Mesenchymal stem cell (in vitro differentiated cells and primary cell): Measurements from ENCODE around the gene AKAP13.

ENCODE experiments used
- DNase-seq: peaks from one replicate; pipeline ENCODE4 v3.0.0-alpha.2; 2013
- H2AFZ ChIP-seq: one replicate; pipeline ENCODE4 v1.6.1; 2013; ENCODE audit warnings: low read depth, mild to moderate bottlenecking, control low read depth, inconsistent platforms, low read length, moderate library complexity
- H2AK5ac ChIP-seq: 2 replicates; pipeline ENCODE4 v1.6.1; 2013; ENCODE audit warnings: low read length, moderate library complexity, mild to moderate bottlenecking, inconsistent platforms; ENCODE audit not compliant: severe bottlenecking
- H2BK120ac ChIP-seq: one replicate; pipeline ENCODE4 v1.6.1; 2013; ENCODE audit warnings: low read depth, mild to moderate bottlenecking, inconsistent platforms, low read length, moderate library complexity
- H2BK12ac ChIP-seq, 2 experiments: one replicate each; pipeline ENCODE4 v1.6.1; 2013; ENCODE audit warnings: inconsistent platforms in 2 of 2, low read length in 2 of 2, mild to moderate bottlenecking in 2 of 2, moderate library complexity in 2 of 2, control low read depth in 1 of 2
- H2BK15ac ChIP-seq: one replicate; pipeline ENCODE4 v1.6.1; 2013; ENCODE audit warnings: mild to moderate bottlenecking, low read depth, inconsistent platforms; ENCODE audit not compliant: poor library complexity, severe bottlenecking
- H2BK5ac ChIP-seq: 2 replicates; pipeline ENCODE4 v1.6.1; 2013; ENCODE audit warnings: low read depth, mild to moderate bottlenecking, low read length, control low read depth, inconsistent platforms; ENCODE audit not compliant: poor library complexity, severe bottlenecking
- H3K14ac ChIP-seq, 2 experiments: one replicate each; pipeline ENCODE4 v1.6.1; 2013; ENCODE audit warnings: inconsistent platforms in 2 of 2, low read length in 2 of 2, control low read depth in 1 of 2, mild to moderate bottlenecking in 1 of 2, moderate library complexity in 1 of 2
- H3K18ac ChIP-seq, 2 experiments: one replicate each; pipeline ENCODE4 v1.6.1; 2013; ENCODE audit warnings: inconsistent platforms in 2 of 2, low read length in 2 of 2, control low read depth in 1 of 2, low read depth in 1 of 2, mild to moderate bottlenecking in 1 of 2
- H3K23ac ChIP-seq, 2 experiments: one replicate each; pipeline ENCODE4 v1.6.1; 2013; ENCODE audit warnings: inconsistent platforms in 2 of 2, low read length in 2 of 2, mild to moderate bottlenecking in 2 of 2, moderate library complexity in 2 of 2, control low read depth in 1 of 2
- H3K27ac ChIP-seq: 2 replicates; pipeline ENCODE4 v1.5.1; 2013; ENCODE audit warnings: mild to moderate bottlenecking, moderate library complexity, low read length, control low read depth, inconsistent platforms; ENCODE audit not compliant: poor library complexity, severe bottlenecking
- H3K27me3 ChIP-seq, 2 experiments: 2 replicates each; pipeline versions ENCODE4 v1.6.1 to v1.7.0; 2013; ENCODE audit warnings: low read length in 2 of 2, mild to moderate bottlenecking in 2 of 2, moderate library complexity in 2 of 2, control low read depth in 1 of 2, inconsistent platforms in 1 of 2; ENCODE audit not compliant: control insufficient read depth in 1 of 2, insufficient read depth in 1 of 2
- H3K36me3 ChIP-seq, 2 experiments: 2 replicates each; pipeline versions ENCODE4 v1.6.1 to v1.7.0; 2013; ENCODE audit warnings: low read length in 2 of 2, control low read depth in 1 of 2, inconsistent platforms in 1 of 2, low read depth in 1 of 2, mild to moderate bottlenecking in 1 of 2; ENCODE audit not compliant: insufficient read depth in 2 of 2, control insufficient read depth in 1 of 2
- H3K4ac ChIP-seq, 2 experiments: one replicate each; pipeline ENCODE4 v1.6.1; 2013; ENCODE audit warnings: inconsistent platforms in 2 of 2, low read length in 2 of 2, mild to moderate bottlenecking in 2 of 2, moderate library complexity in 2 of 2, control low read depth in 1 of 2, low read depth in 1 of 2
- H3K4me1 ChIP-seq: 2 replicates; pipeline ENCODE4 v1.6.1; 2013; ENCODE audit warnings: low read depth, low read length, control low read depth; ENCODE audit not compliant: control insufficient read depth, insufficient read depth
- H3K4me2 ChIP-seq: 2 replicates; pipeline ENCODE4 v1.6.1; 2013; ENCODE audit warnings: low read length, mild to moderate bottlenecking, inconsistent platforms; ENCODE audit not compliant: poor library complexity, severe bottlenecking
- H3K4me3 ChIP-seq, 2 experiments: 2 replicates each; pipeline versions ENCODE4 v1.5.1 to v1.7.0; 2013; ENCODE audit warnings: low read length in 2 of 2, mild to moderate bottlenecking in 2 of 2, control low read depth in 1 of 2, low read depth in 1 of 2; ENCODE audit not compliant: insufficient read depth in 1 of 2
- H3K79me1 ChIP-seq: replicated peaks from 2 replicates; pipeline ENCODE4 v1.6.1; 2013; ENCODE audit warnings: mild to moderate bottlenecking, control low read depth, low read length, inconsistent platforms; ENCODE audit not compliant: poor library complexity, severe bottlenecking
- H3K9ac ChIP-seq: 2 replicates; pipeline ENCODE4 v1.7.0; 2013; ENCODE audit warnings: mild to moderate bottlenecking, low read length, moderate library complexity
- H3K9me3 ChIP-seq: 2 replicates; pipeline ENCODE4 v1.7.0; 2013; ENCODE audit warnings: mild to moderate bottlenecking, low read length; ENCODE audit not compliant: control insufficient read depth
- H4K8ac ChIP-seq: one replicate; pipeline ENCODE4 v1.6.1; 2013; ENCODE audit warnings: inconsistent platforms, mild to moderate bottlenecking, low read length, moderate library complexity
- H4K91ac ChIP-seq: one replicate; pipeline ENCODE4 v1.6.1; 2013; ENCODE audit warnings: mild to moderate bottlenecking, low read length, inconsistent platforms
- WGBS: methylation state at CpG from one replicate; pipeline ENCODE4 v1.1.7; 2013; ENCODE audit warnings: mixed read lengths; 5-methylcytosine and 5-hydroxymethylcytosine counted together

The AKAP13 gene

GRCh38 chr15:85607842-85608241, 227.4 kb downstream of the AKAP13 start:
- Histone ChIP-seq H3K27me3 (no peaks in the 10 kb centered on the region), H2BK15ac (no peak overlapping the region), H2AK5ac (no peak overlapping the region), H3K4me3 (peak overlapping the region in 1 of 2 experiments; percentile 3), H3K27ac (peak overlapping the region; percentile 26), H3K9ac (peak overlapping the region; percentile 74), H4K91ac (no peak overlapping the region), H3K79me1 (peaks cover 22% of the 10 kb centered on the region), H2AFZ (no peak overlapping the region), H4K8ac (no peak overlapping the region), H3K4ac (no peak overlapping the region), H2BK12ac (no peak overlapping the region), H3K18ac (no peak overlapping the region), H3K4me1 (no peaks in the 10 kb centered on the region), H3K14ac (no peak overlapping the region), H2BK120ac (no peak overlapping the region), H2BK5ac (no peak overlapping the region), H3K9me3 (no peaks in the 10 kb centered on the region), H3K23ac (no peak overlapping the region), H3K36me3 (peaks cover 4 to 14% of the 10 kb centered on the region in 2 experiments), H3K4me2 (no peak overlapping the region)
- WGBS, result 44% methylated on average over 1 of the region's 1 CpG
- peak; percentile 78 for DNase-seq

GRCh38 chr15:85609492-85609891, 229.1 kb downstream of the AKAP13 start:
- Histone ChIP-seq H3K4me1 (no peaks in the 10 kb centered on the region), H3K36me3 (peaks cover 0 to 3% of the 10 kb centered on the region in 2 experiments), H3K4me3 (no peak overlapping the region), H4K91ac (no peak overlapping the region), H3K79me1 (peaks cover 16% of the 10 kb centered on the region), H2BK12ac (no peak overlapping the region), H3K18ac (no peak overlapping the region), H3K14ac (no peak overlapping the region), H3K27me3 (no peaks in the 10 kb centered on the region), H4K8ac (no peak overlapping the region), H3K4ac (no peak overlapping the region), H3K4me2 (no peak overlapping the region), H3K9me3 (no peaks in the 10 kb centered on the region), H3K9ac (no peak overlapping the region), H2AFZ (no peak overlapping the region), H2BK120ac (no peak overlapping the region), H3K23ac (no peak overlapping the region), H2BK15ac (no peak overlapping the region), H2AK5ac (no peak overlapping the region), H3K27ac (no peak overlapping the region), H2BK5ac (no peak overlapping the region)
- no peak for DNase-seq
- 97% methylated on average over 2 of the region's 3 CpGs for WGBS

- Histone ChIP-seq H3K4me1 (no peaks in the 10 kb centered on the region), H2AFZ (no peak overlapping the region), H3K27ac (no peak overlapping the region), H3K23ac (no peak overlapping the region), H2BK12ac (no peak overlapping the region), H4K91ac (no peak overlapping the region), H3K14ac (no peak overlapping the region), H2BK5ac (no peak overlapping the region), H3K18ac (no peak overlapping the region), H3K79me1 (peaks cover 11% of the 10 kb centered on the region), H3K4me3 (no peak overlapping the region), H3K9me3 (no peaks in the 10 kb centered on the region), H3K27me3 (no peaks in the 10 kb centered on the region), H3K4me2 (no peak overlapping the region), H3K4ac (no peak overlapping the region), H3K36me3 (no peaks in the 10 kb centered on the region), H4K8ac (no peak overlapping the region), H2BK120ac (no peak overlapping the region), H2BK15ac (no peak overlapping the region), H2AK5ac (peak overlapping the region; percentile 31), H3K9ac (no peak overlapping the region)
- WGBS, result 97% methylated on average over 7 of the region's 7 CpGs
- DNase-seq, result no peak
Observed at GRCh38 chr15:85611361-85611760, 231.0 kb downstream of the AKAP13 start.

GRCh38 chr15:85614059-85614458, 233.7 kb downstream of the AKAP13 start:
- Histone ChIP-seq H3K18ac (no peak overlapping the region), H3K9ac (peak overlapping the region; percentile 26), H4K91ac (no peak overlapping the region), H4K8ac (no peak overlapping the region), H3K4me1 (no peaks in the 10 kb centered on the region), H2BK15ac (no peak overlapping the region), H3K27ac (no peak overlapping the region), H3K4me2 (peak overlapping the region; percentile 6), H2BK5ac (no peak overlapping the region), H3K14ac (no peak overlapping the region), H2BK12ac (no peak overlapping the region), H3K36me3 (no peaks in the 10 kb centered on the region), H3K23ac (no peak overlapping the region), H2BK120ac (no peak overlapping the region), H3K27me3 (no peaks in the 10 kb centered on the region), H3K79me1 (peaks cover 9% of the 10 kb centered on the region), H3K9me3 (no peaks in the 10 kb centered on the region), H2AK5ac (no peak overlapping the region), H3K4me3 (no peak overlapping the region), H2AFZ (no peak overlapping the region), H3K4ac (no peak overlapping the region)
- no peak for DNase-seq
- 83% methylated on average over 5 of the region's 5 CpGs for WGBS
